ENCODE results near the gene SOHLH1.

GRCh38 chr9:135693771-135694170 lies 5.5 kb downstream of the SOHLH1 start:
- TF ChIP-seq, protein P1, sequence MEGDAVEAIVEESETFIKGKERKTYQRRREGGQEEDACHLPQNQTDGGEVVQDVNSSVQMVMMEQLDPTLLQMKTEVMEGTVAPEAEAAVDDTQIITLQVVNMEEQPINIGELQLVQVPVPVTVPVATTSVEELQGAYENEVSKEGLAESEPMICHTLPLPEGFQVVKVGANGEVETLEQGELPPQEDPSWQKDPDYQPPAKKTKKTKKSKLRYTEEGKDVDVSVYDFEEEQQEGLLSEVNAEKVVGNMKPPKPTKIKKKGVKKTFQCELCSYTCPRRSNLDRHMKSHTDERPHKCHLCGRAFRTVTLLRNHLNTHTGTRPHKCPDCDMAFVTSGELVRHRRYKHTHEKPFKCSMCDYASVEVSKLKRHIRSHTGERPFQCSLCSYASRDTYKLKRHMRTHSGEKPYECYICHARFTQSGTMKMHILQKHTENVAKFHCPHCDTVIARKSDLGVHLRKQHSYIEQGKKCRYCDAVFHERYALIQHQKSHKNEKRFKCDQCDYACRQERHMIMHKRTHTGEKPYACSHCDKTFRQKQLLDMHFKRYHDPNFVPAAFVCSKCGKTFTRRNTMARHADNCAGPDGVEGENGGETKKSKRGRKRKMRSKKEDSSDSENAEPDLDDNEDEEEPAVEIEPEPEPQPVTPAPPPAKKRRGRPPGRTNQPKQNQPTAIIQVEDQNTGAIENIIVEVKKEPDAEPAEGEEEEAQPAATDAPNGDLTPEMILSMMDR (conservative IDR thresholded peaks at IDR 0.05 in 1 of 2, IDR thresholded peaks at IDR 0.05 in 1 of 2; ENCODE audit: extremely low read depth in 1 of 2, insufficient read depth in 1 of 2, low read depth in 1 of 2, low read length in 2 of 2) = no peak
- no peak for TF ChIP-seq EZH2 (IDR thresholded peaks at IDR 0.05; ENCODE audit: borderline replicate concordance, low read length)

Data from mammary epithelial cell (primary cell).